Keratinocyte (primary cell): ENCODE measurements around the gene YY1. TPM values are rescaled to one million over a fixed set of nuclear protein-coding genes. Genes with fewer than 3 reads are reported as not detected.

Source experiments
- DNase-seq: peaks from one replicate; pipeline ENCODE4 v3.0.0-alpha.2; 2011; ENCODE audit warnings: low read depth, missing footprints, low spot score
- FAIRE-seq: peaks from 2 replicates; lab custom pipeline; 2011; peaks lifted over from hg19 to GRCh38; lab: Jason Lieb, UNC
- H2AFZ ChIP-seq: 2 replicates; pipeline ENCODE4 v1.6.0; 2012; ENCODE audit warnings: low read length, control low read depth, inconsistent platforms; ENCODE audit not compliant: control insufficient read depth
- H3K27ac ChIP-seq: 2 replicates; pipeline ENCODE4 v1.5.1; 2011; ENCODE audit warnings: low read length; ENCODE audit not compliant: control insufficient read depth, insufficient read depth
- H3K27me3 ChIP-seq: 3 replicates; pipeline ENCODE4 v1.6.0; 2011; ENCODE audit warnings: low read length; ENCODE audit not compliant: control insufficient read depth, insufficient read depth; ENCODE audit errors: extremely low read depth
- H3K36me3 ChIP-seq, 2 experiments: 2 replicates in 1 of 2; 3 replicates in 1 of 2; pipeline ENCODE4 v1.5.1; 2011; ENCODE audit warnings: low read length in 2 of 2, mild to moderate bottlenecking in 1 of 2; ENCODE audit not compliant: control insufficient read depth in 2 of 2, insufficient read depth in 2 of 2; ENCODE audit errors: extremely low read depth in 1 of 2
- H3K4me1 ChIP-seq: 3 replicates; pipeline ENCODE4 v1.5.1; 2011; ENCODE audit warnings: low read length; ENCODE audit not compliant: control insufficient read depth, insufficient read depth; ENCODE audit errors: extremely low read depth
- H3K4me2 ChIP-seq: 3 replicates; pipeline ENCODE4 v1.6.0; 2011; ENCODE audit warnings: low read depth, low read length; ENCODE audit not compliant: control insufficient read depth, insufficient read depth; ENCODE audit errors: extremely low read depth
- H3K4me3 ChIP-seq, 3 experiments: fragments of 200-600 bp in 1 of 3; sonication (generic) in 1 of 3; 2 replicates in 2 of 3; 3 replicates in 1 of 3; pipeline ENCODE4 v1.5.1; 2011 to 2016; ENCODE audit warnings: low read length in 3 of 3, mild to moderate bottlenecking in 3 of 3, control low read depth in 2 of 3, inconsistent platforms in 1 of 3, low read depth in 1 of 3, mixed read lengths in 1 of 3, mixed run types in 1 of 3, moderate library complexity in 1 of 3; ENCODE audit not compliant: control insufficient read depth in 2 of 3, insufficient read depth in 2 of 3; ENCODE audit errors: extremely low read depth in 1 of 3
- H3K79me2 ChIP-seq: 2 replicates; pipeline ENCODE4 v1.6.0; 2012; ENCODE audit warnings: low read length; ENCODE audit not compliant: control insufficient read depth, insufficient read depth
- H3K9ac ChIP-seq: 3 replicates; pipeline ENCODE4 v1.6.0; 2011; ENCODE audit warnings: low read length; ENCODE audit not compliant: control insufficient read depth, insufficient read depth; ENCODE audit errors: extremely low read depth
- H3K9me1 ChIP-seq: 3 replicates; pipeline ENCODE4 v1.6.0; 2011; ENCODE audit warnings: low read length; ENCODE audit not compliant: control insufficient read depth, insufficient read depth; ENCODE audit errors: extremely low read depth
- H3K9me3 ChIP-seq: 2 replicates; pipeline ENCODE4 v1.5.1; 2012; ENCODE audit warnings: low read depth, low read length; ENCODE audit not compliant: control insufficient read depth
- H4K20me1 ChIP-seq: 3 replicates; pipeline ENCODE4 v1.6.0; 2011; ENCODE audit warnings: low read length; ENCODE audit not compliant: control insufficient read depth, insufficient read depth; ENCODE audit errors: extremely low read depth
- EZH2 ChIP-seq: IDR thresholded peaks from one replicate; pipeline ENCODE4 v1.6.1; 2012; ENCODE audit warnings: inconsistent platforms, mild to moderate bottlenecking, low read length, moderate library complexity
- dilution Hi-C: fragments of 300-500 bp; cut with MboI; formaldehyde crosslinking; loops from one replicate; pipeline ENCODE4 v1.7.0; 2020; ENCODE audit warnings: low sequenced_read_pairs; ENCODE audit not compliant: extremely low pct_ligation_motif_present
- polyA plus RNA-seq, 5 experiments: library from polyadenylated mRNA; depleted of rRNA in 3 of 5; stranded (reverse) in 3 of 5; stranded (forward) in 1 of 5; unstranded in 1 of 5; fragments of >200 nt; gene quantifications; 1 replicate in 1 of 5; 2 replicates in 3 of 5; 3 replicates in 1 of 5; pipeline versions ENCODE4 v1.2.1 to v1.2.3, GENCODE V29; 2011 to 2012; ENCODE audit warnings: missing spikeins in 2 of 5, low read depth in 1 of 5, low replicate concordance in 1 of 5
- TF ChIP-seq, protein P1 (sequence below), 3 experiments: IDR thresholded peaks in 1 of 3; conservative IDR thresholded peaks in 1 of 3; optimal IDR thresholded peaks in 1 of 3; 2 replicates in 2 of 3; 3 replicates in 1 of 3; pipeline versions ENCODE3 to v1.5.1; 2011; ENCODE audit warnings: low read length in 3 of 3, mild to moderate bottlenecking in 3 of 3, moderate library complexity in 2 of 3, control low read depth in 1 of 3, inconsistent platforms in 1 of 3; ENCODE audit not compliant: insufficient read depth in 2 of 3; ENCODE audit errors: extremely low read depth in 1 of 3

YY1 gene
- polyA plus RNA-seq, 1 donor (not counting 4 experiments of a cell fraction or from before 2014, with no cell fraction given): 65.6 TPM

DNA sequence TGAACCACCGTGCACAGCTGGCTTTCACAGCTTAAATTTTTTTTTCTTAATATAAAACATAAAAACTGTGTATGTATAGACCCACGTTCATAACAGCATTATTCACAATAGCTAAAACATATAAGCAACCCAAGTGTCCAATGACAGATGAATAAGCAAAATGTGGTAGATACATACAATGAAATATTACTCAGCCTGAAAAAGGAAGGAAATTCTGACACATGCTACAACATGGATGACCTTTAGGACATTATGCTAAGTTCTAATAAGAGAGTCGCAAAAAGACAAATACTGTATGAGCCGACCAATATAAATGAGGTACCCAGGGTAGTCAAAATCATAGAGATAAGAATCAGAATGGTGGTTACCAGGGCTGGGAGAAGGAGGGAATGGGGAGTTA lies 13.8 kb upstream of the YY1 start:
- H3K36me3 ChIP-seq: peaks cover 0 to 3% of the 10 kb centered on the region in 2 experiments
- H2AFZ ChIP-seq: no peak overlapping the region
- no peaks in the 10 kb centered on the region for H3K27me3 ChIP-seq
- no peak for DNase-seq
- TF ChIP-seq, protein P1, sequence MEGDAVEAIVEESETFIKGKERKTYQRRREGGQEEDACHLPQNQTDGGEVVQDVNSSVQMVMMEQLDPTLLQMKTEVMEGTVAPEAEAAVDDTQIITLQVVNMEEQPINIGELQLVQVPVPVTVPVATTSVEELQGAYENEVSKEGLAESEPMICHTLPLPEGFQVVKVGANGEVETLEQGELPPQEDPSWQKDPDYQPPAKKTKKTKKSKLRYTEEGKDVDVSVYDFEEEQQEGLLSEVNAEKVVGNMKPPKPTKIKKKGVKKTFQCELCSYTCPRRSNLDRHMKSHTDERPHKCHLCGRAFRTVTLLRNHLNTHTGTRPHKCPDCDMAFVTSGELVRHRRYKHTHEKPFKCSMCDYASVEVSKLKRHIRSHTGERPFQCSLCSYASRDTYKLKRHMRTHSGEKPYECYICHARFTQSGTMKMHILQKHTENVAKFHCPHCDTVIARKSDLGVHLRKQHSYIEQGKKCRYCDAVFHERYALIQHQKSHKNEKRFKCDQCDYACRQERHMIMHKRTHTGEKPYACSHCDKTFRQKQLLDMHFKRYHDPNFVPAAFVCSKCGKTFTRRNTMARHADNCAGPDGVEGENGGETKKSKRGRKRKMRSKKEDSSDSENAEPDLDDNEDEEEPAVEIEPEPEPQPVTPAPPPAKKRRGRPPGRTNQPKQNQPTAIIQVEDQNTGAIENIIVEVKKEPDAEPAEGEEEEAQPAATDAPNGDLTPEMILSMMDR (optimal IDR thresholded peaks at IDR 0.05 in 1 of 3, IDR thresholded peaks at IDR 0.05 in 1 of 3, conservative IDR thresholded peaks at IDR 0.05 in 1 of 3; ENCODE audit: extremely low read depth in 1 of 3, insufficient read depth in 2 of 3, low read length in 3 of 3): no peak
- TF ChIP-seq EZH2: no peak
- no peak for FAIRE-seq
- H3K9me3 ChIP-seq: no peaks in the 10 kb centered on the region
- peaks cover 32% of the 10 kb centered on the region for H3K4me1 ChIP-seq
- dilution Hi-C loops: no loop called here
- H3K79me2 ChIP-seq: peaks cover 2% of the 10 kb centered on the region
- H3K9ac ChIP-seq: no peak overlapping the region
- H3K4me2 ChIP-seq: no peak overlapping the region
- H4K20me1 ChIP-seq: no peaks in the 10 kb centered on the region
- H3K9me1 ChIP-seq: no peaks in the 10 kb centered on the region
- H3K27ac ChIP-seq: no peak overlapping the region
- no peak overlapping the region for H3K4me3 ChIP-seq

DNA sequence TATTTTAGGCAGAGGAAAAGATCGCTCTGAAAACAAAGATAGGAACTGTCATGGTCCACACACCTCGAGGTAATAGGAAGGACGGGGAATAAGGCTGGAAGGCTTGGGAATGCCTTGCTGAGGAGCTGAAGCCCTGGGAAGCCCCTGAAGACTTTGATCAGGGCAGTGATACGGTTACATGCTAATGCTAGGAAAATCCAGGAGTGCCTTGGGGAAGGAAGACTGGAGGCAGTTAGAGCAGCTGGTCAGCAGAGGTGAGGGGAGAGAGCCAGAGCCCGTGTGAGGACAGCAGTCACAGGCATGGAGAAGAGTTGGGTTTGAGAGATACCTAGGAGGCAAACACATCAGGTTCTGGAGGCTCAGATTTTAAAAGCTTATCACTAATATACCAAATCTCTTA lies 8.6 kb upstream of the YY1 start:
- H3K9ac ChIP-seq: no peak overlapping the region

More for the DNA sequence above, 8.6 kb upstream of the YY1 start:
- DNase-seq: no peak
- dilution Hi-C loops: no loop called here
- TF ChIP-seq EZH2: no peak
- TF ChIP-seq, protein P1 (optimal IDR thresholded peaks at IDR 0.05 in 1 of 3, IDR thresholded peaks at IDR 0.05 in 1 of 3, conservative IDR thresholded peaks at IDR 0.05 in 1 of 3; ENCODE audit: extremely low read depth in 1 of 3, insufficient read depth in 2 of 3, low read length in 3 of 3): no peak
- Histone ChIP-seq H3K36me3 (peaks cover 0 to 7% of the 10 kb centered on the region in 2 experiments), H4K20me1 (no peaks in the 10 kb centered on the region), H3K9me1 (no peaks in the 10 kb centered on the region), H3K4me2 (no peak overlapping the region), H3K4me1 (no peaks in the 10 kb centered on the region), H3K27ac (no peak overlapping the region), H2AFZ (no peak overlapping the region), H3K9me3 (no peaks in the 10 kb centered on the region), H3K4me3 (no peak overlapping the region), H3K79me2 (peaks cover 33% of the 10 kb centered on the region), H3K27me3 (no peaks in the 10 kb centered on the region)
- FAIRE-seq: no peak
